Heart left ventricle (tissue), 13 donors: ENCODE measurements around the gene DLL1.
"Not testable (repeated sequence)": the region's sequence is repeated elsewhere in the genome, so short reads cannot be mapped to it uniquely, and the experiment has no call there.

Source experiments
- CTCF ChIP-seq, 12 donors: fragments of 200-600 bp; sonication (generic) in 4 of 12; IDR thresholded peaks; one replicate each; pipeline versions ENCODE4 v1.5.0 to v1.8.0; 2018 to 2022; ENCODE audit warnings: antibody characterized with exemption in 12 of 12, mild to moderate bottlenecking in 5 of 12
- POLR2A ChIP-seq, 2 donors: fragments of 450-650 bp; IDR thresholded peaks; one replicate each; pipeline ENCODE4 v1.6.1; 2017; ENCODE audit warnings: antibody characterized with exemption in 2 of 2, mild to moderate bottlenecking in 2 of 2, moderate library complexity in 2 of 2
- donor health status: ischemic (EF 13 %, LVEDD 7.1; RV severe dilation, severe dysfunction).
- donor health status: DM: no; HTN: yes; CAD: no.
- donor health status: DM: no; HTN: no; CAD: no.
- donor health status: ischemic (EF 25% LVEDD 6.9; RV normal size, moderate dysfunction).
- donor health status: ischemic (EF 25% LVEDD 5.7; RV mildly dilated, moderate dysfunction).
- donor health status: ischemic (EF 35%, LVEDD 5.7; RV mildly dilated, moderate dysfunction).
- donor health status: nonischemic (EF 11% LVEDD 7.7; RV severe dilation, severe dysfunction).
- donor health status: DM: yes; HTN: yes; CAD: no.
- donor health status: PGD.
- donor health status: ischemic (EF 29% LVEDD 5.4; RV normal size, mild dysfunction).
- donor health status: nonischemic (EF 23%, LVEDD 6.1; RV moderate dilation, normal function).

GRCh38 chr6:170264644-170265043 is 26.2 kb downstream of the DLL1 start:
- TF ChIP-seq CTCF, POLR2A (IDR thresholded peaks at IDR 0.05): not testable (repeated sequence)
